Muscle of leg (tissue), 11 donors: ENCODE measurements around the gene GRIP2. TPM values are rescaled to one million over a fixed set of nuclear protein-coding genes. Genes with fewer than 3 reads are reported as not detected.
"Not testable (repeated sequence)": the region's sequence is repeated elsewhere in the genome, so short reads cannot be mapped to it uniquely, and the experiment has no call there.

Source experiments
- DNase-seq: peaks from one replicate; pipeline ENCODE4 v3.0.0; 2013
- H3K27ac ChIP-seq: one replicate; pipeline ENCODE4 v1.5.1; 2013; ENCODE audit warnings: mild to moderate bottlenecking, low read length, control low read depth
- H3K27me3 ChIP-seq: one replicate; pipeline ENCODE4 v1.6.1; 2013; ENCODE audit warnings: low read length; ENCODE audit not compliant: control insufficient read depth, insufficient read depth
- H3K36me3 ChIP-seq: one replicate; pipeline ENCODE4 v1.6.1; 2013; ENCODE audit warnings: low read length; ENCODE audit not compliant: control insufficient read depth, insufficient read depth
- H3K4me1 ChIP-seq: one replicate; pipeline ENCODE4 v1.6.1; 2013; ENCODE audit warnings: low read length; ENCODE audit not compliant: control insufficient read depth, insufficient read depth
- H3K4me3 ChIP-seq: one replicate; pipeline ENCODE4 v1.5.1; 2013; ENCODE audit warnings: low read length, control low read depth
- H3K9me3 ChIP-seq: replicated peaks from 2 replicates; pipeline ENCODE4 v1.6.1; 2013; ENCODE audit warnings: low read depth, low read length; ENCODE audit not compliant: control insufficient read depth
- WGBS: methylation state at CpG from one replicate; pipeline ENCODE4 v1.1.5; 2013; ENCODE audit warnings: missing lambda C conversion rate; ENCODE audit not compliant: insufficient coverage; 5-methylcytosine and 5-hydroxymethylcytosine counted together
- polyA plus RNA-seq, 8 donors: library from polyadenylated mRNA; unstranded; fragments of 120-200 nt; gene quantifications; one replicate each; pipeline versions ENCODE4 v1.2.1 to v1.2.3, GENCODE V29; 2013; ENCODE audit warnings: inconsistent platforms in 1 of 8, low replicate concordance in 1 of 8; ENCODE audit not compliant: insufficient read length in 8 of 8, insufficient read depth in 1 of 8
- total RNA-seq: library from RNA; stranded (reverse); fragments of 120-200 nt; gene quantifications from one replicate; pipeline ENCODE4 v1.2.4, GENCODE V29; 2013

The GRIP2 gene
- total and polyA plus RNA-seq, 9 donors, result 9.7 to 33.4 (median 19.2) TPM

GRCh38 chr3:14515526-14515925 is 24.6 kb downstream of the GRIP2 start:
- H3K9me3 ChIP-seq, H3K27ac ChIP-seq, DNase-seq, H3K4me3 ChIP-seq, H3K27me3 ChIP-seq: not testable (repeated sequence)
- Histone ChIP-seq H3K4me1 (peaks cover 23% of the 10 kb centered on the region), H3K36me3 (peaks cover 30% of the 10 kb centered on the region)
- WGBS, result 100% methylated on average over 6 of the region's 11 CpGs

GRCh38 chr3:14514323-14514720 is 25.8 kb downstream of the GRIP2 start:
- no peak for DNase-seq
- Histone ChIP-seq H3K27me3 (no peaks in the 10 kb centered on the region), H3K4me1 (peaks cover 20% of the 10 kb centered on the region), H3K36me3 (peaks cover 24% of the 10 kb centered on the region), H3K4me3 (no peak overlapping the region), H3K27ac (no peak overlapping the region), H3K9me3 (no peaks in the 10 kb centered on the region)
- 90% methylated on average over 15 of the region's 17 CpGs for WGBS

- DNase-seq, result no peak
- WGBS, result 79% methylated on average over 12 of the region's 18 CpGs
- no peak overlapping the region for H3K4me3 ChIP-seq
- H3K36me3 ChIP-seq, result peaks cover 23% of the 10 kb centered on the region
- no peak overlapping the region for H3K27ac ChIP-seq
- peaks cover 21% of the 10 kb centered on the region for H3K4me1 ChIP-seq
- no peaks in the 10 kb centered on the region for H3K27me3 ChIP-seq
- no peaks in the 10 kb centered on the region for H3K9me3 ChIP-seq
These were observed 26.4 kb downstream of the GRIP2 start for GRCh38 chr3:14513566-14514322.

- Histone ChIP-seq H3K4me1 (peaks cover 14% of the 10 kb centered on the region), H3K27ac (no peak overlapping the region), H3K4me3 (no peak overlapping the region), H3K27me3 (no peaks in the 10 kb centered on the region), H3K36me3 (peaks cover 18% of the 10 kb centered on the region), H3K9me3 (no peaks in the 10 kb centered on the region)
- DNase-seq, result no peak
- WGBS, result 74% methylated on average over 8 of the region's 9 CpGs
These were observed 27.2 kb downstream of the GRIP2 start for GRCh38 chr3:14512942-14513327.

GRCh38 chr3:14512281-14512941 is 27.7 kb downstream of the GRIP2 start:
- peaks cover 14% of the 10 kb centered on the region for H3K4me1 ChIP-seq
- no peaks in the 10 kb centered on the region for H3K27me3 ChIP-seq
- H3K9me3 ChIP-seq, result no peaks in the 10 kb centered on the region
- H3K27ac ChIP-seq, result no peak overlapping the region
- H3K4me3 ChIP-seq, result no peak overlapping the region
- peaks cover 13% of the 10 kb centered on the region for H3K36me3 ChIP-seq
- DNase-seq, result no peak
- 79% methylated on average over 19 of the region's 19 CpGs for WGBS

- peaks cover 14% of the 10 kb centered on the region for H3K4me1 ChIP-seq
- no peaks in the 10 kb centered on the region for H3K9me3 ChIP-seq
- DNase-seq, result no peak
- H3K27ac ChIP-seq, result no peak overlapping the region
- H3K4me3 ChIP-seq, result no peak overlapping the region
- WGBS, result 54% methylated on average over 7 of the region's 12 CpGs
- H3K36me3 ChIP-seq, result peaks cover 8% of the 10 kb centered on the region
- no peaks in the 10 kb centered on the region for H3K27me3 ChIP-seq
These were observed 28.4 kb downstream of the GRIP2 start for GRCh38 chr3:14511623-14512280.

- H3K27me3 ChIP-seq, result no peaks in the 10 kb centered on the region
- no peak overlapping the region for H3K27ac ChIP-seq
- peaks cover 14% of the 10 kb centered on the region for H3K4me1 ChIP-seq
- 92% methylated on average over 12 of the region's 23 CpGs for WGBS
- peaks cover 8% of the 10 kb centered on the region for H3K36me3 ChIP-seq
- no peak overlapping the region for H3K4me3 ChIP-seq
- DNase-seq, result no peak
- no peaks in the 10 kb centered on the region for H3K9me3 ChIP-seq
These were observed 29.1 kb downstream of the GRIP2 start for GRCh38 chr3:14510838-14511622.

- WGBS, result 76% methylated on average over 10 of the region's 10 CpGs
- Histone ChIP-seq H3K27ac (no peak overlapping the region), H3K27me3 (no peaks in the 10 kb centered on the region), H3K36me3 (peaks cover 8% of the 10 kb centered on the region), H3K9me3 (no peaks in the 10 kb centered on the region), H3K4me1 (peaks cover 14% of the 10 kb centered on the region), H3K4me3 (no peak overlapping the region)
- DNase-seq, result no peak
These were observed 30.4 kb downstream of the GRIP2 start for GRCh38 chr3:14509796-14510100.

GRCh38 chr3:14508966-14509795 is 31.0 kb downstream of the GRIP2 start:
- Histone ChIP-seq H3K27me3 (no peaks in the 10 kb centered on the region), H3K4me3 (no peak overlapping the region), H3K36me3 (peaks cover 4% of the 10 kb centered on the region), H3K4me1 (peaks cover 14% of the 10 kb centered on the region), H3K27ac (no peak overlapping the region), H3K9me3 (no peaks in the 10 kb centered on the region)
- 14% methylated on average over 21 of the region's 22 CpGs for WGBS
- peak; percentile 56 for DNase-seq
